ENCODE results near the gene LCN2.

DNA sequence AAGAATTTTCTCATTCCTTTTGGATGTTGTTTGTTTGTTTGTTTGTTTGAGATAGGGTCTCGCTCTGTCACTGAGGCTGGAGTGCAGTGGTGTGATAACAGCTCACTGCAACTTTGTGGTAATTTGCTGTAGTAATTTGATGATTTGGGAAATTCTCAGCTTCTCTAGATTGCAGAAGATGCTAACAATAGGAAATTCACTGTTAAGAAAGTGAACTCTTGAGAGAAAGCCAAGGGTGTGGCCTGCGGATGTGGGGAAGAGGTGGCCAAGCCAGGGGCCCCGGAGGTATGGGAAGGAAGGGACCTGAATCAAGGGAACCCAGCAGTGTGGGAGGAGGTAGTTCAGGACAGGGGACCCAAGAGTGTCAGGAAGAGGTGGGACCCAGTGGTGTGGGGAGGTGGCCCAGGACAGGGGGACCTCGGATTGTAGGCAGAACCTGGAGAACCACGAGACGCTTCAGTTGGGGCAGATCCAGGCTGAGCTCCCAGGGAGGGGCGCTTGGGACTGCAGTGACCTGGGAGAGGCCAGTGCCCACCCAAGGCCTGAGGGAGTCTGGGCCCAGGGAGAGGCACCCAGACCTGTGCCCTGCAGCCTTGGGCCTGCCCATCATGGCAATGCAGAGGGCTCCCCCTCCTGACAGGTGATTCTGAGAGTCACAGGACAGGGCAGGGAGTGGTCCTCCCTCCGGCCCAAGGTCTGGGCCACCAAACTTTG lies 5.6 kb upstream of the LCN2 start:
- TF ChIP-seq, protein P1, sequence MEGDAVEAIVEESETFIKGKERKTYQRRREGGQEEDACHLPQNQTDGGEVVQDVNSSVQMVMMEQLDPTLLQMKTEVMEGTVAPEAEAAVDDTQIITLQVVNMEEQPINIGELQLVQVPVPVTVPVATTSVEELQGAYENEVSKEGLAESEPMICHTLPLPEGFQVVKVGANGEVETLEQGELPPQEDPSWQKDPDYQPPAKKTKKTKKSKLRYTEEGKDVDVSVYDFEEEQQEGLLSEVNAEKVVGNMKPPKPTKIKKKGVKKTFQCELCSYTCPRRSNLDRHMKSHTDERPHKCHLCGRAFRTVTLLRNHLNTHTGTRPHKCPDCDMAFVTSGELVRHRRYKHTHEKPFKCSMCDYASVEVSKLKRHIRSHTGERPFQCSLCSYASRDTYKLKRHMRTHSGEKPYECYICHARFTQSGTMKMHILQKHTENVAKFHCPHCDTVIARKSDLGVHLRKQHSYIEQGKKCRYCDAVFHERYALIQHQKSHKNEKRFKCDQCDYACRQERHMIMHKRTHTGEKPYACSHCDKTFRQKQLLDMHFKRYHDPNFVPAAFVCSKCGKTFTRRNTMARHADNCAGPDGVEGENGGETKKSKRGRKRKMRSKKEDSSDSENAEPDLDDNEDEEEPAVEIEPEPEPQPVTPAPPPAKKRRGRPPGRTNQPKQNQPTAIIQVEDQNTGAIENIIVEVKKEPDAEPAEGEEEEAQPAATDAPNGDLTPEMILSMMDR (IDR thresholded peaks at IDR 0.05), result no peak
- TF ChIP-seq POLR2AphosphoS5 (IDR thresholded peaks at IDR 0.05), result no peak
